Measurements from ENCODE around the gene PCNX1. TPM values are rescaled to one million over a fixed set of nuclear protein-coding genes. Genes with fewer than 3 reads are reported as not detected.
A peak's percentile ranks its signal among the peaks of the same experiment; 100 is the strongest.
"Not testable (repeated sequence)": the region's sequence is repeated elsewhere in the genome, so short reads cannot be mapped to it uniquely, and the experiment has no call there.

PCNX1 gene
- total and polyA plus RNA-seq, 12 donors, result 4.5 to 66.6 (median 47.7) TPM

- TF ChIP-seq, protein P1, sequence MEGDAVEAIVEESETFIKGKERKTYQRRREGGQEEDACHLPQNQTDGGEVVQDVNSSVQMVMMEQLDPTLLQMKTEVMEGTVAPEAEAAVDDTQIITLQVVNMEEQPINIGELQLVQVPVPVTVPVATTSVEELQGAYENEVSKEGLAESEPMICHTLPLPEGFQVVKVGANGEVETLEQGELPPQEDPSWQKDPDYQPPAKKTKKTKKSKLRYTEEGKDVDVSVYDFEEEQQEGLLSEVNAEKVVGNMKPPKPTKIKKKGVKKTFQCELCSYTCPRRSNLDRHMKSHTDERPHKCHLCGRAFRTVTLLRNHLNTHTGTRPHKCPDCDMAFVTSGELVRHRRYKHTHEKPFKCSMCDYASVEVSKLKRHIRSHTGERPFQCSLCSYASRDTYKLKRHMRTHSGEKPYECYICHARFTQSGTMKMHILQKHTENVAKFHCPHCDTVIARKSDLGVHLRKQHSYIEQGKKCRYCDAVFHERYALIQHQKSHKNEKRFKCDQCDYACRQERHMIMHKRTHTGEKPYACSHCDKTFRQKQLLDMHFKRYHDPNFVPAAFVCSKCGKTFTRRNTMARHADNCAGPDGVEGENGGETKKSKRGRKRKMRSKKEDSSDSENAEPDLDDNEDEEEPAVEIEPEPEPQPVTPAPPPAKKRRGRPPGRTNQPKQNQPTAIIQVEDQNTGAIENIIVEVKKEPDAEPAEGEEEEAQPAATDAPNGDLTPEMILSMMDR (IDR thresholded peaks at IDR 0.05), result no peak
- WGBS, 2 donors, result 37 to 41% methylated on average over 1 of the region's 1 CpG
- Histone ChIP-seq H3K9me3 (no peaks in the 10 kb centered on the region), H3K27me3 (no peaks in the 10 kb centered on the region), H3K4me1 (peaks cover 0 to 21% (median 7%) of the 10 kb centered on the region in 9 donors), H3K27ac (peak overlapping the region in 1 of 10 donors; percentile 3), H3K4me3 (no peak overlapping the region), H3K36me3 (peaks cover 0 to 96% (median 5%) of the 10 kb centered on the region in 9 donors)
- ATAC-seq, result peak in 6 of 8 donors; percentile 50 to 92 (median 82)
- DNase-seq, result no peak
- intact Hi-C loops (cut with DNase I), result no loop called here
These were observed 106.4 kb downstream of the PCNX1 start for GRCh38 chr14:71013551-71014192.

- WGBS, 2 donors, result 100% methylated on average over 2 of the region's 3 CpGs
- DNase-seq; H3K4me3 ChIP-seq; ATAC-seq; intact Hi-C loops (cut with DNase I); H3K27me3 ChIP-seq; H3K27ac ChIP-seq: not testable (repeated sequence)
- peaks cover 0 to 93% (median 22%) of the 10 kb centered on the region in 9 donors for H3K36me3 ChIP-seq
- peaks cover 0 to 14% (median 0%) of the 10 kb centered on the region in 9 donors for H3K4me1 ChIP-seq
- H3K9me3 ChIP-seq, result peaks cover 0 to 17% (median 0%) of the 10 kb centered on the region in 11 donors
These were observed 112.7 kb downstream of the PCNX1 start for GRCh38 chr14:71019917-71020316.

DNA sequence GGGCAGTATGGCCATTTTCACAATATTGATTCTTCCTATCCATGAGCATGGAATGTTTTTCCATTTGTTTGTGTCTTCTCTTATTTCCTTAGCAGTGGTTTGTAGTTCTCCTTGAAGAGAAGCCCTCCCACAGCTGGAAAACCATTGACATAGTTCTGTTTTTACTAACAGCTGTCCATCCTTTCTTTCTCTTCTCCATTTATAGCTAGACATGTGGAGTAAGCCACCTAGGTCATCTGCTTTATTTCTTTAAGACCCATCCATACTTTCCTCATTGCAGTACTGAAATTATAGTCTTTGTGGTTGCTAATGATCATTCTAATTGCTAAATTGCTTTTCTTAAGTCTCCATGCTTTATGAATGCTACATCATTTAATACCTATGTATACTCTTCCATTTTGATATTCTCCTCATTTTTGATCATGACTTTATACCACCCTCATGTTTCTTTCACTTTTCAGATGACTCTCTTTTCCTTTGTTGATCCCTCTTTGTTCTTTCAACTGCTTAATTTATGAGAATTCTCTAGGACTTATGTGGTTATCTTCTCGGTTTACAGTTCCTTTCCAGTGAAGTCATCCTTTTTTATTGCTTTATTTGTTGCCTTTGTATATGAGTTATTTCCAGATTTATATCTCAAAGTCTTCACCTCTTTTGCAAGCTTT is 114.2 kb downstream of the PCNX1 start:
- ATAC-seq, result no peak
- 80 to 88% methylated on average over 1 of the region's 1 CpG for WGBS, 2 donors
- Histone ChIP-seq H3K27me3 (no peaks in the 10 kb centered on the region), H3K27ac (no peak overlapping the region), H3K4me1 (peaks cover 0 to 14% (median 0%) of the 10 kb centered on the region in 9 donors), H3K9me3 (peaks cover 0 to 17% (median 0%) of the 10 kb centered on the region in 11 donors), H3K36me3 (peaks cover 0 to 93% (median 22%) of the 10 kb centered on the region in 9 donors), H3K4me3 (no peak overlapping the region)
- intact Hi-C loops (cut with DNase I), result no loop called here
- TF ChIP-seq, protein P1 (IDR thresholded peaks at IDR 0.05), result no peak
- no peak for DNase-seq

DNA sequence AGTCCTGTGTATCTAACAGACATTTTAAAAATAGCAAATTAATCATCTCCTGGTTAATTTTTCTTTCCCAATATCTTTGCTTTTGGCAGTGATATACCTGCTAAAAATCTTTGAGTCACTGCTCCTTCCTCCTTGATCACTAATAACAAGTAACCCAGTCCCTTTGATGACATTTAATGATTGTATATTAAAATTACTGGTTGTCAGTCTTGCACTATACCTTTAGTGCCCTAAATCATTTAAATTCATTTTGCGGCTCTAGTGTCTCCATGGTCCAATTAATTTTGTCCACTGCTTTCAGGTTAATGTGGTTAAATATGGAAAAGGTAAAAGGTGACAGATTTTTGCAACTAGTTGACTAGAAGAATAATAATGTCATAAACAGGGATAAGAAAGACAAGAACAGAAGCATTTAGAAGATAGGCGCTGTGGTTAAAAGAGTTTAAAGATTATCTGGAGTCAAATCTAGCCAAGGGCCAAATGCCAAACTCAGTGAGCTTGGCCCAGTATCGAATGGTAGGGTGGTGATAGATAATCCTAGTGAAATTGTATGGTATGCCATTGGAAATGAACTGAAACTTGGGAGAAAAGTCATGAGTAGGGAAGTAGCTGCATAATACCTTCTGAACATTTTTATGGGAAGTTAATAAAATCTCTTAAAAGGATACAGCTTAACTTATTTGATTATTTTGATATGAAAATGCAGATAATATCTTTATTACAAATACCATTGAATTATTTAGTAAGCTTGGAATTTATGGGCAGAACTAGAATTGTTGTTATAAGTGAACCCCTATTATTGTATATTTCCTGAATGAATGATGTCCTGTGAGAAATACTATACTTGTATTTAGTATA is 115.0 kb downstream of the PCNX1 start:
- Histone ChIP-seq H3K4me1 (peaks cover 0 to 14% (median 0%) of the 10 kb centered on the region in 9 donors), H3K9me3 (peaks cover 0 to 17% (median 0%) of the 10 kb centered on the region in 11 donors), H3K36me3 (peaks cover 0 to 93% (median 22%) of the 10 kb centered on the region in 9 donors), H3K4me3 (no peak overlapping the region), H3K27ac (no peak overlapping the region), H3K27me3 (no peaks in the 10 kb centered on the region)
- no peak for ATAC-seq
- DNase-seq, result no peak
- intact Hi-C loops (cut with DNase I), result no loop called here
- TF ChIP-seq, protein P1 (IDR thresholded peaks at IDR 0.05), result no peak
- 92 to 94% methylated on average over 3 of the region's 3 CpGs for WGBS, 2 donors
